Heart left ventricle (tissue), 13 donors: ENCODE data around the gene XXYLT1.

Experiments
- POLR2A ChIP-seq, 2 donors: fragments of 450-650 bp; IDR thresholded peaks; one replicate each; pipeline ENCODE4 v1.6.1; 2017; ENCODE audit warnings: antibody characterized with exemption in 2 of 2, mild to moderate bottlenecking in 2 of 2, moderate library complexity in 2 of 2
- TF ChIP-seq, protein P1 (sequence below), 12 donors: fragments of 200-600 bp; sonication (generic) in 4 of 12; IDR thresholded peaks; one replicate each; pipeline versions ENCODE4 v1.5.0 to v1.8.0; 2018 to 2022; ENCODE audit warnings: antibody characterized with exemption in 12 of 12, mild to moderate bottlenecking in 5 of 12
- donor health status: ischemic (EF 13 %, LVEDD 7.1; RV severe dilation, severe dysfunction).
- donor health status: DM: no; HTN: yes; CAD: no.
- donor health status: DM: no; HTN: no; CAD: no.
- donor health status: ischemic (EF 25% LVEDD 6.9; RV normal size, moderate dysfunction).
- donor health status: ischemic (EF 25% LVEDD 5.7; RV mildly dilated, moderate dysfunction).
- donor health status: ischemic (EF 35%, LVEDD 5.7; RV mildly dilated, moderate dysfunction).
- donor health status: nonischemic (EF 11% LVEDD 7.7; RV severe dilation, severe dysfunction).
- donor health status: DM: yes; HTN: yes; CAD: no.
- donor health status: PGD.
- donor health status: ischemic (EF 29% LVEDD 5.4; RV normal size, mild dysfunction).
- donor health status: nonischemic (EF 23%, LVEDD 6.1; RV moderate dilation, normal function).

DNA sequence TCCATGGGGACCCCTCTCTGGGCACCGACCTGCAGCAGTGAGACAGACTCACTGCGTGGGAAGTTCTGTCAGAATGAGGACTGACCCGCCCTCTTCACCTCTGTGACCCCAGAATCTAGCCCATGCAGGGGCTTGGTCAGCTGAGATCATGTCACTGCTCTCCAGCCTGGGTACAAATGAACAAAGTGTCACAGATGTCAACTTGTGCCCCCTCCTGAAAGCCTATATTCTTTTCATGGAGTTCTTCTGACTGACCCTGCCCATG, 210.8 kb downstream of the XXYLT1 start:
- TF ChIP-seq, protein P1, sequence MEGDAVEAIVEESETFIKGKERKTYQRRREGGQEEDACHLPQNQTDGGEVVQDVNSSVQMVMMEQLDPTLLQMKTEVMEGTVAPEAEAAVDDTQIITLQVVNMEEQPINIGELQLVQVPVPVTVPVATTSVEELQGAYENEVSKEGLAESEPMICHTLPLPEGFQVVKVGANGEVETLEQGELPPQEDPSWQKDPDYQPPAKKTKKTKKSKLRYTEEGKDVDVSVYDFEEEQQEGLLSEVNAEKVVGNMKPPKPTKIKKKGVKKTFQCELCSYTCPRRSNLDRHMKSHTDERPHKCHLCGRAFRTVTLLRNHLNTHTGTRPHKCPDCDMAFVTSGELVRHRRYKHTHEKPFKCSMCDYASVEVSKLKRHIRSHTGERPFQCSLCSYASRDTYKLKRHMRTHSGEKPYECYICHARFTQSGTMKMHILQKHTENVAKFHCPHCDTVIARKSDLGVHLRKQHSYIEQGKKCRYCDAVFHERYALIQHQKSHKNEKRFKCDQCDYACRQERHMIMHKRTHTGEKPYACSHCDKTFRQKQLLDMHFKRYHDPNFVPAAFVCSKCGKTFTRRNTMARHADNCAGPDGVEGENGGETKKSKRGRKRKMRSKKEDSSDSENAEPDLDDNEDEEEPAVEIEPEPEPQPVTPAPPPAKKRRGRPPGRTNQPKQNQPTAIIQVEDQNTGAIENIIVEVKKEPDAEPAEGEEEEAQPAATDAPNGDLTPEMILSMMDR (IDR thresholded peaks at IDR 0.05), result no peak
- no peak for TF ChIP-seq POLR2A (IDR thresholded peaks at IDR 0.05)
